HCT116 (cell line): Measurements from ENCODE around the gene NDC80. TPM values are rescaled to one million over a fixed set of nuclear protein-coding genes. Genes with fewer than 3 reads are reported as not detected.
A peak's percentile ranks its signal among the peaks of the same experiment; 100 is the strongest.

Experiments used
- ATAC-seq: fragments of 200-7000 bp; cut with Tn5 transposase; 2 replicates; pipeline ENCODE4 v1.9.1; 2020; ENCODE audit warnings: mild to moderate bottlenecking, moderate library complexity
- BruUV-seq: library from RNA; stranded (reverse); fragments of 400-500 nt; replicated peaks from 2 replicates; lab custom pipeline; 2021; lab: Mats Ljungman, UMichigan
- CTCF ChIA-PET: fragments of 300-600 bp; sonication (Branson Sonifier 250); formaldehyde crosslinking; loops from one replicate; lab custom pipeline; 2021; ENCODE audit warnings: antibody characterized with exemption; lab: Charles Lee
- POLR2A ChIA-PET: fragments of 300-600, 350-600 bp; sonication (Branson Sonifier 250); formaldehyde crosslinking; loops from one replicate; lab custom pipeline; 2021; ENCODE audit warnings: antibody characterized with exemption; lab: Charles Lee
- RAD21 ChIA-PET, 2 experiments: fragments of 300-600 bp; sonication (Branson Sonifier 250); formaldehyde crosslinking; loops; one replicate each; lab custom pipeline; 2023; ENCODE audit warnings: low total read pairs in 2 of 2; ENCODE audit not compliant: uncharacterized antibody in 2 of 2, unreplicated experiment in 2 of 2, low non-redundant PET in 1 of 2; lab: Charles Lee
- DNase-seq: peaks from one replicate; pipeline ENCODE4 v3.0.0-alpha.2; 2010; ENCODE audit warnings: low read depth, low spot score
- H2AFZ ChIP-seq: fragments of 200-600 bp; shearing (Covaris generic), sonication (generic); 2 replicates; pipeline ENCODE4 v1.6.1; 2017; ENCODE audit warnings: low read depth, mixed run types, mixed read lengths, antibody characterized with exemption, low read length; ENCODE audit not compliant: poor library complexity, severe bottlenecking
- H3K27ac ChIP-seq: 2 replicates; pipeline ENCODE4 v1.5.1; 2012; ENCODE audit warnings: low read depth, low read length
- H3K27me3 ChIP-seq: fragments of 200-600 bp; sonication (generic); 2 replicates; pipeline ENCODE4 v1.6.1; 2016; ENCODE audit warnings: mixed run types, low read length, mixed read lengths; ENCODE audit not compliant: insufficient read depth
- H3K36me3 ChIP-seq, 2 experiments: fragments of 200-500 bp in 1 of 2; fragments of 200-600 bp in 1 of 2; sonication (Bioruptor generic) in 1 of 2; sonication (generic) in 1 of 2; 2 replicates each; pipeline versions ENCODE4 v1.5.1 to v1.6.1; 2014 to 2016; ENCODE audit warnings: low read length in 2 of 2, inconsistent platforms in 1 of 2, mixed read lengths in 1 of 2, mixed run types in 1 of 2; ENCODE audit not compliant: insufficient read depth in 2 of 2, control insufficient read depth in 1 of 2
- H3K4me1 ChIP-seq, 2 experiments: fragments of 200-600 bp in 1 of 2; sonication (generic) in 1 of 2; 2 replicates each; pipeline versions ENCODE4 v1.5.1 to v1.6.1; 2012 to 2017; ENCODE audit warnings: low read length in 2 of 2, inconsistent platforms in 1 of 2, mild to moderate bottlenecking in 1 of 2, mixed read lengths in 1 of 2, mixed run types in 1 of 2, moderate library complexity in 1 of 2; ENCODE audit not compliant: insufficient read depth in 2 of 2, control insufficient read depth in 1 of 2
- H3K4me2 ChIP-seq: fragments of 200-600 bp; sonication (generic); 2 replicates; pipeline ENCODE4 v1.6.1; 2017; ENCODE audit warnings: mixed run types, low read length, mixed read lengths
- H3K4me3 ChIP-seq, 2 experiments: fragments of 200-600 bp in 1 of 2; sonication (generic) in 1 of 2; replicated peaks in 1 of 2; 2 replicates each; pipeline ENCODE4 v1.5.1; 2011 to 2016; ENCODE audit warnings: low read length in 2 of 2, control low read depth in 1 of 2, low read depth in 1 of 2, mild to moderate bottlenecking in 1 of 2, mixed read lengths in 1 of 2, mixed run types in 1 of 2
- H3K79me2 ChIP-seq: fragments of 200-600 bp; sonication (generic); 2 replicates; pipeline ENCODE4 v1.6.1; 2017; ENCODE audit warnings: mild to moderate bottlenecking, mixed run types, low read length, moderate library complexity, mixed read lengths; ENCODE audit not compliant: insufficient read depth
- H3K9ac ChIP-seq: fragments of 200-600 bp; sonication (generic); 2 replicates; pipeline ENCODE4 v1.6.1; 2016; ENCODE audit warnings: low read length, mixed read lengths
- H3K9me2 ChIP-seq: fragments of 200-600 bp; sonication (generic), shearing (Covaris generic); 2 replicates; pipeline ENCODE4 v1.6.1; 2017; ENCODE audit warnings: mixed run types, mild to moderate bottlenecking, moderate library complexity; ENCODE audit not compliant: insufficient read depth
- H3K9me3 ChIP-seq, 2 experiments: fragments of 200-500 bp in 1 of 2; fragments of 200-600 bp in 1 of 2; sonication (Bioruptor generic) in 1 of 2; sonication (generic) in 1 of 2; 2 replicates each; pipeline ENCODE4 v1.6.1; 2014 to 2017; ENCODE audit warnings: low read length in 2 of 2, mixed read lengths in 2 of 2, inconsistent platforms in 1 of 2, low read depth in 1 of 2, mild to moderate bottlenecking in 1 of 2, mixed run types in 1 of 2, moderate library complexity in 1 of 2; ENCODE audit not compliant: control insufficient read depth in 1 of 2, insufficient read depth in 1 of 2
- H4K20me1 ChIP-seq: fragments of 200-600 bp; sonication (generic), shearing (Covaris generic); 2 replicates; pipeline ENCODE4 v1.6.1; 2017; ENCODE audit warnings: mixed run types, mild to moderate bottlenecking, moderate library complexity; ENCODE audit not compliant: insufficient read depth
- ATF3 ChIP-seq: IDR thresholded peaks from 2 replicates; pipeline ENCODE4 v1.6.1; 2012
- CBX3 ChIP-seq: IDR thresholded peaks from 2 replicates; pipeline ENCODE4 v1.6.1; 2012; ENCODE audit warnings: low read depth
- CEBPB ChIP-seq: IDR thresholded peaks from 2 replicates; pipeline ENCODE4 v1.6.1; 2012; ENCODE audit warnings: low read depth
- CTCF ChIP-seq, 3 experiments: fragments of 200-600 bp in 1 of 3; sonication (generic) in 1 of 3; IDR thresholded peaks in 2 of 3; conservative IDR thresholded peaks in 1 of 3; 2 replicates each; pipeline ENCODE4 v1.5.1; 2012 to 2017; ENCODE audit warnings: low read depth in 2 of 3, low read length in 2 of 3, antibody characterized with exemption in 1 of 3, borderline replicate concordance in 1 of 3, control low read depth in 1 of 3, mild to moderate bottlenecking in 1 of 3, mixed read lengths in 1 of 3, mixed run types in 1 of 3, moderate library complexity in 1 of 3; ENCODE audit not compliant: insufficient read depth in 1 of 3
- EZH2phosphoT487 ChIP-seq: fragments of 200-600 bp; IDR thresholded peaks from 2 replicates; pipeline ENCODE4 v1.6.1; 2018; ENCODE audit warnings: antibody characterized with exemption, borderline replicate concordance
- FOSL1 ChIP-seq: IDR thresholded peaks from 2 replicates; pipeline ENCODE4 v1.6.1; 2012; ENCODE audit warnings: low read depth
- JUND ChIP-seq: IDR thresholded peaks from 2 replicates; pipeline ENCODE4 v1.6.1; 2012
- MAX ChIP-seq: IDR thresholded peaks from 2 replicates; pipeline ENCODE4 v1.6.1; 2012
- POLR2A ChIP-seq: IDR thresholded peaks from 2 replicates; pipeline ENCODE4 v1.7.0; 2011; ENCODE audit warnings: borderline replicate concordance; ENCODE audit not compliant: insufficient read depth, insufficient read length; ENCODE audit errors: extremely low read depth
- RAD21 ChIP-seq: IDR thresholded peaks from 2 replicates; pipeline ENCODE4 v1.6.1; 2012; ENCODE audit warnings: low read depth, mild to moderate bottlenecking
- SIN3A ChIP-seq: IDR thresholded peaks from 2 replicates; pipeline ENCODE4 v1.6.1; 2012; ENCODE audit warnings: low read depth
- SP1 ChIP-seq: IDR thresholded peaks from 2 replicates; pipeline ENCODE4 v1.6.1; 2012; ENCODE audit warnings: low read depth
- YY1 ChIP-seq: IDR thresholded peaks from 2 replicates; pipeline ENCODE4 v1.6.1; 2011; ENCODE audit warnings: low read length, low read depth, moderate library complexity, mild to moderate bottlenecking; ENCODE audit not compliant: insufficient replicate concordance; ENCODE audit errors: extremely low read depth
- ZBTB33 ChIP-seq: IDR thresholded peaks from 2 replicates; pipeline ENCODE4 v1.6.1; 2011; ENCODE audit warnings: mild to moderate bottlenecking, low read length, moderate library complexity; ENCODE audit not compliant: insufficient replicate concordance; ENCODE audit errors: extremely low read depth
- ZFX ChIP-seq: fragments of 450-650 bp; IDR thresholded peaks from 2 replicates; pipeline ENCODE4 v1.6.1; 2017
- intact Hi-C: fragments of 100-400 bp; cut with micrococcal nuclease; formaldehyde crosslinking; loops from 2 replicates; pipeline ENCODE4 v1.10.0; 2022
- total RNA-seq: library from RNA; stranded (reverse); gene quantifications from one replicate; pipeline ENCODE4 v1.2.1, GENCODE V29; 2021; ENCODE audit not compliant: unreplicated experiment

NDC80 gene
- total RNA-seq, 1 experiment from 2014 or later: 46.0 TPM

- Histone ChIP-seq H3K9ac (peak overlapping the region; percentile 85), H3K79me2 (peaks cover 47% of the 10 kb centered on the region), H3K27me3 (no peaks in the 10 kb centered on the region), H3K4me3 (peak overlapping the region; percentile 80 to 91), H3K9me3 (no peaks in the 10 kb centered on the region), H3K4me2 (peak overlapping the region; percentile 86), H2AFZ (no peak overlapping the region), H3K4me1 (peaks cover 8 to 16% of the 10 kb centered on the region in 2 experiments; a peak in 3 of 4 replicates), H3K9me2 (no peaks in the 10 kb centered on the region), H3K36me3 (no peaks in the 10 kb centered on the region; a peak in 1 of 4 replicates), H4K20me1 (no peaks in the 10 kb centered on the region), H3K27ac (no peak overlapping the region)
- ATAC-seq: no peak
- POLR2A ChIA-PET: interaction anchor here (0.6 kb wide), 1 partner anchor 15 kb away, joined by 3 read pairs; no protein-coding TSS in a partner anchor
- intact Hi-C loops: loop anchor here (5.0 kb wide), 1 partner anchor 88 kb away; the partner anchor contains the start of gene SMCHD1
- RAD21 ChIA-PET: no interaction called here
- CTCF ChIA-PET: no interaction called here
- BruUV-seq: no TSS peak
- DNase-seq: no peak
- TF ChIP-seq SIN3A (no peak), ATF3 (no peak), POLR2A (no peak), MAX (no peak), EZH2phosphoT487 (no peak), ZFX (no peak), JUND (no peak), CTCF (IDR thresholded peaks at IDR 0.05 in 2 of 3, conservative IDR thresholded peaks at IDR 0.05 in 1 of 3; ENCODE audit: borderline replicate concordance in 1 of 3, insufficient read depth in 1 of 3, low read depth in 2 of 3, low read length in 2 of 3) (no peak), RAD21 (no peak), CBX3 (no peak), CEBPB (no peak), SP1 (no peak), ZBTB33 (no peak), FOSL1 (no peak), YY1 (no peak)
These were observed 1.8 kb upstream of the NDC80 start for GRCh38 chr18:2569338-2570207.
